Keratinocyte (primary cell): ENCODE results near the gene CFAP46. TPM values are rescaled to one million over a fixed set of nuclear protein-coding genes. Genes with fewer than 3 reads are reported as not detected.

Source experiments
- DNase-seq: peaks from one replicate; pipeline ENCODE4 v3.0.0-alpha.2; 2011; ENCODE audit warnings: low read depth, missing footprints, low spot score
- FAIRE-seq: peaks from 2 replicates; lab custom pipeline; 2011; peaks lifted over from hg19 to GRCh38; lab: Jason Lieb, UNC
- H2AFZ ChIP-seq: 2 replicates; pipeline ENCODE4 v1.6.0; 2012; ENCODE audit warnings: low read length, control low read depth, inconsistent platforms; ENCODE audit not compliant: control insufficient read depth
- H3K27ac ChIP-seq: 2 replicates; pipeline ENCODE4 v1.5.1; 2011; ENCODE audit warnings: low read length; ENCODE audit not compliant: control insufficient read depth, insufficient read depth
- H3K27me3 ChIP-seq: 3 replicates; pipeline ENCODE4 v1.6.0; 2011; ENCODE audit warnings: low read length; ENCODE audit not compliant: control insufficient read depth, insufficient read depth; ENCODE audit errors: extremely low read depth
- H3K36me3 ChIP-seq, 2 experiments: 2 replicates in 1 of 2; 3 replicates in 1 of 2; pipeline ENCODE4 v1.5.1; 2011; ENCODE audit warnings: low read length in 2 of 2, mild to moderate bottlenecking in 1 of 2; ENCODE audit not compliant: control insufficient read depth in 2 of 2, insufficient read depth in 2 of 2; ENCODE audit errors: extremely low read depth in 1 of 2
- H3K4me1 ChIP-seq: 3 replicates; pipeline ENCODE4 v1.5.1; 2011; ENCODE audit warnings: low read length; ENCODE audit not compliant: control insufficient read depth, insufficient read depth; ENCODE audit errors: extremely low read depth
- H3K4me2 ChIP-seq: 3 replicates; pipeline ENCODE4 v1.6.0; 2011; ENCODE audit warnings: low read depth, low read length; ENCODE audit not compliant: control insufficient read depth, insufficient read depth; ENCODE audit errors: extremely low read depth
- H3K4me3 ChIP-seq, 3 experiments: fragments of 200-600 bp in 1 of 3; sonication (generic) in 1 of 3; 2 replicates in 2 of 3; 3 replicates in 1 of 3; pipeline ENCODE4 v1.5.1; 2011 to 2016; ENCODE audit warnings: low read length in 3 of 3, mild to moderate bottlenecking in 3 of 3, control low read depth in 2 of 3, inconsistent platforms in 1 of 3, low read depth in 1 of 3, mixed read lengths in 1 of 3, mixed run types in 1 of 3, moderate library complexity in 1 of 3; ENCODE audit not compliant: control insufficient read depth in 2 of 3, insufficient read depth in 2 of 3; ENCODE audit errors: extremely low read depth in 1 of 3
- H3K79me2 ChIP-seq: 2 replicates; pipeline ENCODE4 v1.6.0; 2012; ENCODE audit warnings: low read length; ENCODE audit not compliant: control insufficient read depth, insufficient read depth
- H3K9ac ChIP-seq: 3 replicates; pipeline ENCODE4 v1.6.0; 2011; ENCODE audit warnings: low read length; ENCODE audit not compliant: control insufficient read depth, insufficient read depth; ENCODE audit errors: extremely low read depth
- H3K9me1 ChIP-seq: 3 replicates; pipeline ENCODE4 v1.6.0; 2011; ENCODE audit warnings: low read length; ENCODE audit not compliant: control insufficient read depth, insufficient read depth; ENCODE audit errors: extremely low read depth
- H3K9me3 ChIP-seq: 2 replicates; pipeline ENCODE4 v1.5.1; 2012; ENCODE audit warnings: low read depth, low read length; ENCODE audit not compliant: control insufficient read depth
- H4K20me1 ChIP-seq: 3 replicates; pipeline ENCODE4 v1.6.0; 2011; ENCODE audit warnings: low read length; ENCODE audit not compliant: control insufficient read depth, insufficient read depth; ENCODE audit errors: extremely low read depth
- CTCF ChIP-seq, 3 experiments: IDR thresholded peaks in 1 of 3; conservative IDR thresholded peaks in 1 of 3; optimal IDR thresholded peaks in 1 of 3; 2 replicates in 2 of 3; 3 replicates in 1 of 3; pipeline versions ENCODE3 to v1.5.1; 2011; ENCODE audit warnings: low read length in 3 of 3, mild to moderate bottlenecking in 3 of 3, moderate library complexity in 2 of 3, control low read depth in 1 of 3, inconsistent platforms in 1 of 3; ENCODE audit not compliant: insufficient read depth in 2 of 3; ENCODE audit errors: extremely low read depth in 1 of 3
- EZH2 ChIP-seq: IDR thresholded peaks from one replicate; pipeline ENCODE4 v1.6.1; 2012; ENCODE audit warnings: inconsistent platforms, mild to moderate bottlenecking, low read length, moderate library complexity
- dilution Hi-C: fragments of 300-500 bp; cut with MboI; formaldehyde crosslinking; loops from one replicate; pipeline ENCODE4 v1.7.0; 2020; ENCODE audit warnings: low sequenced_read_pairs; ENCODE audit not compliant: extremely low pct_ligation_motif_present
- polyA plus RNA-seq, 5 experiments: library from polyadenylated mRNA; depleted of rRNA in 3 of 5; stranded (reverse) in 3 of 5; stranded (forward) in 1 of 5; unstranded in 1 of 5; fragments of >200 nt; gene quantifications; 1 replicate in 1 of 5; 2 replicates in 3 of 5; 3 replicates in 1 of 5; pipeline versions ENCODE4 v1.2.1 to v1.2.3, GENCODE V29; 2011 to 2012; ENCODE audit warnings: missing spikeins in 2 of 5, low read depth in 1 of 5, low replicate concordance in 1 of 5

CFAP46 gene
- polyA plus RNA-seq, 1 donor (not counting 4 experiments of a cell fraction or from before 2014, with no cell fraction given) = 1.00 TPM

GRCh38 chr10:132984801-132985545 is 42.6 kb upstream of the CFAP46 start:
- Histone ChIP-seq H3K36me3 (no peaks in the 10 kb centered on the region), H3K9ac (no peak overlapping the region), H2AFZ (no peak overlapping the region), H3K4me1 (no peaks in the 10 kb centered on the region), H3K9me3 (no peaks in the 10 kb centered on the region), H3K9me1 (no peaks in the 10 kb centered on the region), H3K4me3 (no peak overlapping the region), H3K27me3 (peaks cover 25% of the 10 kb centered on the region), H3K27ac (no peak overlapping the region), H3K79me2 (no peaks in the 10 kb centered on the region), H3K4me2 (no peak overlapping the region), H4K20me1 (no peaks in the 10 kb centered on the region)
- FAIRE-seq = no peak
- dilution Hi-C loops = no loop called here
- TF ChIP-seq EZH2 (no peak), CTCF (optimal IDR thresholded peaks at IDR 0.05 in 1 of 3, IDR thresholded peaks at IDR 0.05 in 1 of 3, conservative IDR thresholded peaks at IDR 0.05 in 1 of 3; ENCODE audit: extremely low read depth in 1 of 3, insufficient read depth in 2 of 3, low read length in 3 of 3) (no peak)
- no peak for DNase-seq

- no peaks in the 10 kb centered on the region for H3K9me3 ChIP-seq
- H3K27ac ChIP-seq = no peak overlapping the region
- no peak for TF ChIP-seq CTCF (optimal IDR thresholded peaks at IDR 0.05 in 1 of 3, IDR thresholded peaks at IDR 0.05 in 1 of 3, conservative IDR thresholded peaks at IDR 0.05 in 1 of 3; ENCODE audit: extremely low read depth in 1 of 3, insufficient read depth in 2 of 3, low read length in 3 of 3)
- peaks cover 25% of the 10 kb centered on the region for H3K27me3 ChIP-seq
- H3K4me1 ChIP-seq = no peaks in the 10 kb centered on the region
- no peak overlapping the region for H3K4me3 ChIP-seq
- dilution Hi-C loops = no loop called here
- no peak overlapping the region for H2AFZ ChIP-seq
- no peak overlapping the region for H3K9ac ChIP-seq
- no peak overlapping the region for H3K4me2 ChIP-seq
- no peaks in the 10 kb centered on the region for H3K79me2 ChIP-seq
- H4K20me1 ChIP-seq = no peaks in the 10 kb centered on the region
- no peaks in the 10 kb centered on the region for H3K36me3 ChIP-seq
- FAIRE-seq (no peak), DNase-seq (no peak)
- no peaks in the 10 kb centered on the region for H3K9me1 ChIP-seq
These were observed 41.6 kb upstream of the CFAP46 start for GRCh38 chr10:132984008-132984295.
